H9 (cell line): ENCODE results near the gene OS9. TPM values are rescaled to one million over a fixed set of nuclear protein-coding genes. Genes with fewer than 3 reads are reported as not detected.
A peak's percentile ranks its signal among the peaks of the same experiment; 100 is the strongest.

ENCODE experiments used
- DNase-seq: peaks from one replicate; pipeline ENCODE4 v3.0.0-alpha.2; 2017
- H2AFZ ChIP-seq: one replicate; pipeline ENCODE4 v1.6.1; 2013; ENCODE audit warnings: mild to moderate bottlenecking, low read length, control low read depth, moderate library complexity
- H2AK5ac ChIP-seq: 2 replicates; pipeline ENCODE4 v1.6.1; 2013; ENCODE audit warnings: low read length, control low read depth, mixed read lengths; ENCODE audit not compliant: insufficient read length
- H2BK120ac ChIP-seq: one replicate; pipeline ENCODE4 v1.6.1; 2013; ENCODE audit warnings: low read depth, mild to moderate bottlenecking, low read length, control low read depth, inconsistent platforms; ENCODE audit not compliant: poor library complexity, severe bottlenecking
- H2BK12ac ChIP-seq: 2 replicates; pipeline ENCODE4 v1.6.1; 2013; ENCODE audit warnings: low read length, control low read depth, mixed read lengths, low read depth; ENCODE audit not compliant: insufficient read length
- H2BK15ac ChIP-seq: 2 replicates; pipeline ENCODE4 v1.6.1; 2013; ENCODE audit warnings: low read depth, low read length, control low read depth
- H2BK20ac ChIP-seq: one replicate; pipeline ENCODE4 v1.6.1; 2013; ENCODE audit warnings: low read depth, mild to moderate bottlenecking, low read length, control low read depth, inconsistent platforms; ENCODE audit not compliant: poor library complexity, severe bottlenecking
- H2BK5ac ChIP-seq: 2 replicates; pipeline ENCODE4 v1.6.1; 2013; ENCODE audit warnings: low read length, control low read depth, mixed read lengths; ENCODE audit not compliant: insufficient read length
- H3K14ac ChIP-seq: 2 replicates; pipeline ENCODE4 v1.6.1; 2013; ENCODE audit warnings: low read length, control low read depth; ENCODE audit not compliant: insufficient read depth
- H3K18ac ChIP-seq: 2 replicates; pipeline ENCODE4 v1.6.1; 2013; ENCODE audit warnings: low read depth, mild to moderate bottlenecking, mixed read lengths, low read length, control low read depth; ENCODE audit not compliant: insufficient read length
- H3K23ac ChIP-seq: 2 replicates; pipeline ENCODE4 v1.6.1; 2013; ENCODE audit warnings: low read length, control low read depth, mixed read lengths, low read depth; ENCODE audit not compliant: insufficient read length
- H3K23me2 ChIP-seq: 2 replicates; pipeline ENCODE4 v1.6.1; 2013; ENCODE audit warnings: low read depth, mild to moderate bottlenecking, mixed read lengths, low read length, control low read depth; ENCODE audit not compliant: insufficient read length, poor library complexity, severe bottlenecking
- H3K27ac ChIP-seq: 2 replicates; pipeline ENCODE4 v1.5.1; 2013; ENCODE audit warnings: low read length, control low read depth, mixed read lengths, low read depth; ENCODE audit not compliant: insufficient read length
- H3K27me3 ChIP-seq: 2 replicates; pipeline ENCODE4 v1.6.1; 2013; ENCODE audit warnings: low read length, control low read depth, inconsistent platforms; ENCODE audit not compliant: insufficient read depth
- H3K4ac ChIP-seq: 2 replicates; pipeline ENCODE4 v1.6.1; 2013; ENCODE audit warnings: low read depth, mild to moderate bottlenecking, control low read depth, inconsistent platforms, low read length, moderate library complexity
- H3K4me1 ChIP-seq: 2 replicates; pipeline ENCODE4 v1.6.1; 2013; ENCODE audit warnings: low read length, control low read depth, inconsistent platforms; ENCODE audit not compliant: insufficient read depth
- H3K4me2 ChIP-seq: 2 replicates; pipeline ENCODE4 v1.6.1; 2013; ENCODE audit warnings: low read length, control low read depth, mixed read lengths; ENCODE audit not compliant: insufficient read length, insufficient read depth
- H3K56ac ChIP-seq: 2 replicates; pipeline ENCODE4 v1.6.1; 2013; ENCODE audit warnings: low read depth, mild to moderate bottlenecking, mixed read lengths, low read length, control low read depth; ENCODE audit not compliant: insufficient read length
- H3K79me1 ChIP-seq: 2 replicates; pipeline ENCODE4 v1.6.1; 2013; ENCODE audit warnings: low read depth, mild to moderate bottlenecking, moderate library complexity, low read length, control low read depth, inconsistent platforms; ENCODE audit not compliant: insufficient read depth, poor library complexity, severe bottlenecking
- H3K79me2 ChIP-seq: 2 replicates; pipeline ENCODE4 v1.6.1; 2013; ENCODE audit warnings: low read length, control low read depth, inconsistent platforms; ENCODE audit not compliant: insufficient read depth
- H3K9ac ChIP-seq: 2 replicates; pipeline ENCODE4 v1.6.1; 2013; ENCODE audit warnings: low read length, control low read depth, mixed read lengths; ENCODE audit not compliant: insufficient read length; ENCODE audit errors: extremely low read depth
- H3K9me3 ChIP-seq: one replicate; pipeline ENCODE4 v1.6.1; 2013; ENCODE audit warnings: low read depth, low read length, inconsistent platforms; ENCODE audit not compliant: control insufficient read depth
- H3T11ph ChIP-seq: one replicate; pipeline ENCODE4 v1.6.1; 2013; ENCODE audit warnings: mild to moderate bottlenecking, low read length, control low read depth, inconsistent platforms
- H4K20me1 ChIP-seq: one replicate; pipeline ENCODE4 v1.6.1; 2013; ENCODE audit not compliant: control insufficient read depth, insufficient read length, insufficient read depth
- H4K5ac ChIP-seq: 2 replicates; pipeline ENCODE4 v1.6.1; 2013; ENCODE audit warnings: low read depth, mild to moderate bottlenecking, mixed read lengths, low read length, control low read depth; ENCODE audit not compliant: insufficient read length
- H4K8ac ChIP-seq: replicated peaks from 2 replicates; pipeline ENCODE4 v1.6.1; 2013; ENCODE audit warnings: low read length, control low read depth, mixed read lengths, low read depth; ENCODE audit not compliant: insufficient read length
- H4K91ac ChIP-seq: 2 replicates; pipeline ENCODE4 v1.6.1; 2013; ENCODE audit warnings: low read depth, mild to moderate bottlenecking, moderate library complexity, mixed read lengths, low read length, control low read depth; ENCODE audit not compliant: insufficient read length
- H3K27ac Mint-ChIP-seq, 3 experiments: 2 replicates in 2 of 3; 3 replicates in 1 of 3; pipeline ENCODE4 v1.8.0; 2020 to 2021; ENCODE audit warnings: mixed read lengths in 3 of 3, mild to moderate bottlenecking in 1 of 3, moderate library complexity in 1 of 3
- H3K27me3 Mint-ChIP-seq: 2 replicates; pipeline ENCODE4 v1.8.0; 2021; ENCODE audit warnings: low read depth, mild to moderate bottlenecking, moderate library complexity, mixed read lengths
- H3K36me3 Mint-ChIP-seq, 3 experiments: 2 replicates in 2 of 3; 3 replicates in 1 of 3; pipeline ENCODE4 v1.8.0; 2020 to 2021; ENCODE audit warnings: low read depth in 3 of 3, mixed read lengths in 3 of 3; ENCODE audit not compliant: insufficient read depth in 1 of 3
- H3K4me1 Mint-ChIP-seq, 2 experiments: 2 replicates each; pipeline ENCODE4 v1.8.0; 2020; ENCODE audit warnings: mixed read lengths in 2 of 2
- H3K4me3 Mint-ChIP-seq, 2 experiments: 2 replicates in 1 of 2; 3 replicates in 1 of 2; pipeline ENCODE4 v1.8.0; 2020 to 2021; ENCODE audit warnings: mild to moderate bottlenecking in 2 of 2, mixed read lengths in 2 of 2, moderate library complexity in 1 of 2
- H3K9me3 Mint-ChIP-seq, 2 experiments: 2 replicates in 1 of 2; 3 replicates in 1 of 2; pipeline ENCODE4 v1.8.0; 2020; ENCODE audit warnings: mild to moderate bottlenecking in 2 of 2, mixed read lengths in 2 of 2, moderate library complexity in 1 of 2
- WGBS: extraction: QIAGEN DNeasy Blood & Tissue Kit; methylation state at CpG from one replicate; pipeline ENCODE4 v1.1.7; 2013; ENCODE audit warnings: missing lambda C conversion rate, low lambda C conversion rate, mixed read lengths; ENCODE audit not compliant: insufficient read length; ENCODE audit errors: extremely low coverage; 5-methylcytosine and 5-hydroxymethylcytosine counted together
- total RNA-seq: library from RNA; stranded (reverse); gene quantifications from 2 replicates; pipeline ENCODE4 v1.2.1, GENCODE V29; 2021
- TF ChIP-seq, protein P1 (sequence below): fragments of 200-600 bp; sonication (generic); conservative IDR thresholded peaks from 3 replicates; pipeline ENCODE4 v1.8.0; 2021; ENCODE audit warnings: antibody characterized with exemption, mild to moderate bottlenecking

Gene OS9
- total RNA-seq, 1 experiment from 2014 or later, result 112 TPM

DNA sequence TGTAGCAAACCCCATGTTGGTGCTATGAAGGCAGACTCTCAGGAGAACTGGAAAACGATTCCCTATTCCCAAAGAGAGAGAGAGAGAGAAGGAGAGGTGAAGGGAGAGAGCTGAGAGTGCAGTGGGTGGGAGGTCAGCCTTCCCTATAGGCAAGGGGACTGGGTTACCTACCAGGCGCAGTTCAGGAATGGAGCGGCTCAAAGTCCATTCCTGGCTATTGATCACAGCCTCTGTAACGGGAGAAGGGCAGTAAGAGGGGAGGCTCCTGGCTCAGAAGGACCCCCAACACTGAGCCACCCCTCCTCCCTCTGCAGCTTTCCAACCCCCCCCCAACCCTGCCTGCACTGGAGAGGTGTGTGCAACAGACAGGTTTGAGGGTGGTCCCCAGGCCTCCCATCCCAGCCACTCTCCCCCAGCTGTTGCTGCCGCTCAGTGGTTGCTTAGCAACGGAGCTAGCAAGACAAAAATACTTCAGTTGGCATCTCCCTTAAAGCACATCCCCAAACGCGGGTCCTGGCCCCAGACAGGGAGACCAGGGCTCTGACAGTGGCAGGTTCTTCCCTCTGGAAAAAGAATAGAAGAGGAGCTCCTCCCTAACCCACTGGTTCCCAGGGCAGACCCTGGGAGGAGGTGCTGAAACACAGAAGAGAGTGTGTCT lies 41.4 kb downstream of the OS9 start:
- no peak overlapping the region for H4K8ac ChIP-seq
- DNase-seq, result peak; percentile 53
- H3K4ac ChIP-seq, result no peak overlapping the region
- peak overlapping the region; percentile 59 to 84 for H3K4me3 Mint-ChIP-seq
- H2BK12ac ChIP-seq, result no peak overlapping the region
- no peak overlapping the region for H3K9ac ChIP-seq
- H3K14ac ChIP-seq, result no peak overlapping the region
- H2AK5ac ChIP-seq, result no peak overlapping the region
- H3K79me2 ChIP-seq, result no peaks in the 10 kb centered on the region
- H3K9me3 ChIP-seq, result no peaks in the 10 kb centered on the region
- no peak overlapping the region for H3K27ac ChIP-seq
- H3K36me3 Mint-ChIP-seq, result no peaks in the 10 kb centered on the region; a peak in 1 of 7 replicates
- H3K18ac ChIP-seq, result no peak overlapping the region
- H3K27me3 Mint-ChIP-seq, result peaks cover 96% of the 10 kb centered on the region
- WGBS, result no CpG with 5 or more reads among the region's 8 CpGs
- no peak overlapping the region for H3K23ac ChIP-seq
- H2BK15ac ChIP-seq, result no peak overlapping the region
- TF ChIP-seq, protein P1, sequence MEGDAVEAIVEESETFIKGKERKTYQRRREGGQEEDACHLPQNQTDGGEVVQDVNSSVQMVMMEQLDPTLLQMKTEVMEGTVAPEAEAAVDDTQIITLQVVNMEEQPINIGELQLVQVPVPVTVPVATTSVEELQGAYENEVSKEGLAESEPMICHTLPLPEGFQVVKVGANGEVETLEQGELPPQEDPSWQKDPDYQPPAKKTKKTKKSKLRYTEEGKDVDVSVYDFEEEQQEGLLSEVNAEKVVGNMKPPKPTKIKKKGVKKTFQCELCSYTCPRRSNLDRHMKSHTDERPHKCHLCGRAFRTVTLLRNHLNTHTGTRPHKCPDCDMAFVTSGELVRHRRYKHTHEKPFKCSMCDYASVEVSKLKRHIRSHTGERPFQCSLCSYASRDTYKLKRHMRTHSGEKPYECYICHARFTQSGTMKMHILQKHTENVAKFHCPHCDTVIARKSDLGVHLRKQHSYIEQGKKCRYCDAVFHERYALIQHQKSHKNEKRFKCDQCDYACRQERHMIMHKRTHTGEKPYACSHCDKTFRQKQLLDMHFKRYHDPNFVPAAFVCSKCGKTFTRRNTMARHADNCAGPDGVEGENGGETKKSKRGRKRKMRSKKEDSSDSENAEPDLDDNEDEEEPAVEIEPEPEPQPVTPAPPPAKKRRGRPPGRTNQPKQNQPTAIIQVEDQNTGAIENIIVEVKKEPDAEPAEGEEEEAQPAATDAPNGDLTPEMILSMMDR, result no peak
- no peak overlapping the region for H3K27ac Mint-ChIP-seq
- no peak overlapping the region for H3T11ph ChIP-seq
- no peak overlapping the region for H4K91ac ChIP-seq
- H3K27me3 ChIP-seq, result peaks cover 48% of the 10 kb centered on the region
- no peaks in the 10 kb centered on the region for H3K79me1 ChIP-seq
- H2BK20ac ChIP-seq, result no peak overlapping the region
- no peak overlapping the region for H3K56ac ChIP-seq
- H3K4me1 ChIP-seq, result no peaks in the 10 kb centered on the region
- H3K4me1 Mint-ChIP-seq, result peaks cover 24 to 37% of the 10 kb centered on the region in 2 experiments
- H4K5ac ChIP-seq, result no peak overlapping the region
- no peak overlapping the region for H2BK120ac ChIP-seq
- peak overlapping the region; percentile 49 for H3K4me2 ChIP-seq
- peaks cover 2% of the 10 kb centered on the region for H4K20me1 ChIP-seq
- H2AFZ ChIP-seq, result no peak overlapping the region
- H3K9me3 Mint-ChIP-seq, result no peaks in the 10 kb centered on the region; a peak in 1 of 5 replicates
- H2BK5ac ChIP-seq, result no peak overlapping the region
- peaks cover 16% of the 10 kb centered on the region for H3K23me2 ChIP-seq
